Cardiac muscle cell (in vitro differentiated cells and primary cell): ENCODE measurements around the gene PPP1R17. TPM values are rescaled to one million over a fixed set of nuclear protein-coding genes. Genes with fewer than 3 reads are reported as not detected.

ENCODE experiments used
- DNase-seq, 2 donors: peaks; one replicate each; pipeline versions ENCODE4 v3.0.0 to v3.0.0-alpha.2; 2010 to 2017; ENCODE audit warnings: low read depth in 1 of 2, low spot score in 1 of 2
- H3K27ac ChIP-seq: fragments of 200-600 bp; sonication (generic); 2 replicates; pipeline ENCODE4 v1.5.1; 2016
- H3K27me3 ChIP-seq: fragments of 200-600 bp; sonication (generic); 2 replicates; pipeline ENCODE4 v1.6.0; 2016; ENCODE audit warnings: control low read depth
- H3K36me3 ChIP-seq: fragments of 200-600 bp; sonication (generic); 2 replicates; pipeline ENCODE4 v1.5.1; 2016; ENCODE audit warnings: control low read depth
- H3K4me1 ChIP-seq: fragments of 200-600 bp; sonication (generic); 2 replicates; pipeline ENCODE4 v1.8.1; 2017; ENCODE audit warnings: low read depth, mild to moderate bottlenecking, mixed run types
- H3K4me3 ChIP-seq: fragments of 200-600 bp; sonication (generic); 2 replicates; pipeline ENCODE4 v1.5.1; 2016; ENCODE audit warnings: mild to moderate bottlenecking
- H3K9me3 ChIP-seq: fragments of 200-600 bp; sonication (generic); 2 replicates; pipeline ENCODE4 v1.5.1; 2017; ENCODE audit warnings: low read depth, mild to moderate bottlenecking, control low read depth
- CTCF ChIP-seq: IDR thresholded peaks from 2 replicates; pipeline ENCODE4 v1.5.1; 2012; ENCODE audit warnings: low read depth, mild to moderate bottlenecking, low read length
- polyA plus RNA-seq: library from polyadenylated mRNA; unstranded; fragments of >200 nt; fragmentation: Nextera tagmentation; extraction: Ambion mirVana; gene quantifications from 2 replicates; pipeline ENCODE4 v1.2.1, GENCODE V29; 2016
- total RNA-seq: library from RNA; depleted of rRNA; stranded (reverse); fragments of >200 nt; gene quantifications from 2 replicates; pipeline ENCODE4 v1.2.3, GENCODE V29; 2016

The PPP1R17 gene
- total RNA-seq, result 0.11 TPM in 1 of 2 replicates, not detected in the other
- polyA plus RNA-seq, result 1.7 TPM in 1 of 2 replicates, not detected in the other

DNA sequence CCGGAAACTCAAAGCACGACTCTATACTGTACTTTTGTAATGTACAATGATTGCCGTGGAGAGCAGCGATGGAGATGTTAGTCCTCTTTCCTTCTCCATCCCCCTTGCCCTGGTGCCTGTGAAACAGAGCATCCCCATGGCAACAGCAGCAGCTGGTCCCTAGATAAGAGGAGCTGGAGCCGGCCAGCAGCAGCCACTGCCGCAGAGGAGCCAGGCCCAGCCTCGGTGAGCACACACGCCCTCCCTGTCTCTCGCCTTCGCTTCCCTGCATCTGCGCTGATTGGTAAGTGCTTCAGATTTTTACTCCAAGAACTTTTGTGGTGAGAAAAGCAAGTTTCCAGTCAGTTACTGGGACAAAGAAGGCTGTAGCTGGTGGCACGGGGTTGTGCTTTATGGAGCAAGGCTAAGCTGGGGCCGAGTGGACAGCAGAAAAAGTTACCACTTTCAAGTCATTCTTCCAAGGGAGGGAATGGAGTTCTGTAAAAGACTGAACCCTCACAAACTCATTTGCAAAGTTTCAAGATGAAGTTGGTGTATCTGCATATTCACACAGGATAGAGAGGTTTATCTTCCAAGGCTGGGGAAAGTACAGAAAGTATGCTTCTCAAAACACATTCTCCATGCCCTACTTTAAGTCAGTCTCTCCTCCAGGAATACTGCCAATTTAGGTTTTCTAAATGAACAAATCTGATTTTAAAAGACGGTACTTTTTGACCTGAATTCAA, at the start of gene PPP1R17:
TSS of gene PPP1R17 (plus strand) at position 192 of the 725 bp plus-strand sequence. CDS start 5,227 bp downstream, outside the sequence.
- no peak within 1 kb of the TSS for H3K4me3 ChIP-seq
- H3K27me3 ChIP-seq, result peaks cover 4% of the 10 kb centered on the region
- no peaks in the 10 kb centered on the region for H3K4me1 ChIP-seq
- no peak for TF ChIP-seq CTCF
- no peaks in the 10 kb centered on the region for H3K36me3 ChIP-seq
- no peaks in the 10 kb centered on the region for H3K9me3 ChIP-seq
- no peak within 1 kb of the TSS for H3K27ac ChIP-seq
- DNase-seq, result peak; percentile 10 to 72

- Histone ChIP-seq H3K4me3 (no peak overlapping the region), H3K9me3 (no peaks in the 10 kb centered on the region), H3K4me1 (no peaks in the 10 kb centered on the region), H3K27ac (no peak overlapping the region), H3K27me3 (no peaks in the 10 kb centered on the region), H3K36me3 (no peaks in the 10 kb centered on the region)
- no peak for DNase-seq
- no peak for TF ChIP-seq CTCF
These were observed 46.6 kb upstream of the PPP1R17 start for GRCh38 chr7:31640381-31640780.

DNA sequence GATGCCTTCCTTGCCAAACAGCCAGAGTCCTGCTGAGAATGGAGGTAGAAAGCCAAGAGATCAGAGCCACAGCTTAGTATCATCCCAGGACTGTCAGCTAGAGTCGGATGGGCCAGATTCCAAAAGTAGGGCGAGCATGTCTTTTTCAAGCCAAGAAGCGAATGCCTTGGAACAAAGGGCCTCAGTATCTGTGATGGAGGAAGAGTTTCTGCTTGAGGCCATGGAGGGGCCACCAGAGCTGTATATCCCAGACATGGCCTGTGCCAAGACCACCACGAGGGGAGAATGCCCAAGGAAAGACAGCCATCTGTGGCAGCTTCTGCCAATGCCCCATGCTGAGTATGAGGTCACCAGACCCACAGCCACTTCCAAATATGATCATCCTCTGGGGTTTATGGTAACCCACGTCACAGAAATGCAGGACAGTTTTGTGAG, 44.3 kb upstream of the PPP1R17 start:
- H3K27ac ChIP-seq, result no peak overlapping the region
- H3K36me3 ChIP-seq, result no peaks in the 10 kb centered on the region
- no peaks in the 10 kb centered on the region for H3K27me3 ChIP-seq
- no peak for TF ChIP-seq CTCF
- no peak overlapping the region for H3K4me3 ChIP-seq
- DNase-seq, result no peak
- H3K9me3 ChIP-seq, result no peaks in the 10 kb centered on the region
- H3K4me1 ChIP-seq, result no peaks in the 10 kb centered on the region

DNA sequence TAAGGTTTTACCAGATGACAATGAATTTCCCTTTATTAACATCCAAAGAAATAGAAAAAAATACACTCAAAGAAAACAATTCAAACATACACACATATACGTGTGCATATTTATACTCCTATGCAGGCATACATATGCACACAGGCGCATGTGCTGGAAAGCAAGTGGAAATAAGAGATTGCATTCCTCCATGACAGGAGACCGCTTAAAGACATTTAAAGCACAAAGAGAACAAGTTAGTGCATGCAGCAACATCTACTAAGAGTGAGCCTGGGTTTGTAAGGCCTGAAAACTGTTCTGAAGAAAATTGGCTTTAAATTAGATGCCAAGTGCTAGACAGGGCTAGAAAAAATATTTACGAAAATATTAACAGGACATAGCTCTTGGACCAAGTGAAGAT, 40.1 kb upstream of the PPP1R17 start:
- Histone ChIP-seq H3K4me1 (no peaks in the 10 kb centered on the region), H3K36me3 (no peaks in the 10 kb centered on the region), H3K9me3 (no peaks in the 10 kb centered on the region), H3K4me3 (no peak overlapping the region), H3K27ac (no peak overlapping the region), H3K27me3 (no peaks in the 10 kb centered on the region)
- TF ChIP-seq CTCF, result no peak
- DNase-seq, result no peak

- Histone ChIP-seq H3K27me3 (no peaks in the 10 kb centered on the region), H3K9me3 (no peaks in the 10 kb centered on the region), H3K4me1 (no peaks in the 10 kb centered on the region), H3K27ac (no peak overlapping the region), H3K36me3 (no peaks in the 10 kb centered on the region), H3K4me3 (no peak overlapping the region)
- no peak for TF ChIP-seq CTCF
- no peak for DNase-seq
These were observed 39.5 kb upstream of the PPP1R17 start for GRCh38 chr7:31647511-31647910.
